GM12878 (cell line): ENCODE data around the gene NOS1. TPM values are rescaled to one million over a fixed set of nuclear protein-coding genes. Genes with fewer than 3 reads are reported as not detected.

ENCODE experiments used
- ATAC-seq: fragments of 200-7000 bp; cut with Tn5 transposase; 3 replicates; pipeline ENCODE4 v1.9.1; 2020; ENCODE audit warnings: mild to moderate bottlenecking, moderate library complexity
- BruUV-seq: library from RNA; stranded (reverse); fragments of 400-500 nt; replicated peaks from 2 replicates; lab custom pipeline; 2021; lab: Mats Ljungman, UMichigan
- CTCF ChIA-PET: fragments of 300-600 bp; sonication (Branson Sonifier 250); formaldehyde crosslinking; extraction: SDS; loops from one replicate; lab custom pipeline; 2021; ENCODE audit warnings: inconsistent platforms; lab: Yijun Ruan, JAX
- POLR2A ChIA-PET: fragments of 350-600 bp; formaldehyde crosslinking; extraction: SDS; loops from one replicate; lab custom pipeline; 2021; ENCODE audit warnings: inconsistent platforms; lab: Charles Lee
- RAD21 ChIA-PET: fragments of 300-600 bp; sonication (Branson Sonifier 250); formaldehyde crosslinking; loops from one replicate; lab custom pipeline; 2023; ENCODE audit warnings: antibody characterized with exemption; ENCODE audit not compliant: unreplicated experiment; lab: Charles Lee
- SMC1A ChIA-PET: fragments of 300-600 bp; sonication (Branson Sonifier 250); formaldehyde crosslinking; loops from one replicate; lab custom pipeline; 2023; ENCODE audit not compliant: unreplicated experiment, uncharacterized antibody; lab: Charles Lee
- DNase-seq: peaks from one replicate; pipeline ENCODE4 v3.0.0-alpha.2; 2011; ENCODE audit warnings: low read depth, low spot score
- FAIRE-seq: peaks from 3 replicates; lab custom pipeline; 2011; peaks lifted over from hg19 to GRCh38; lab: Jason Lieb, UNC
- H2AFZ ChIP-seq: 2 replicates; pipeline ENCODE4 v1.6.0; 2011; ENCODE audit warnings: low read depth, low read length, control low read depth; ENCODE audit not compliant: control insufficient read depth
- H3K27ac ChIP-seq: 2 replicates; pipeline ENCODE4 v1.5.1; 2011; ENCODE audit warnings: control low read depth; ENCODE audit not compliant: control insufficient read depth, insufficient read depth
- H3K27me3 ChIP-seq, 2 experiments: replicated peaks in 1 of 2; 2 replicates each; pipeline versions ENCODE4 v1.6.0 to v1.6.1; 2011; ENCODE audit warnings: low read length in 1 of 2; ENCODE audit not compliant: control insufficient read depth in 2 of 2, insufficient read depth in 2 of 2
- H3K36me3 ChIP-seq, 2 experiments: 2 replicates each; pipeline ENCODE4 v1.5.1; 2011; ENCODE audit warnings: low read length in 1 of 2; ENCODE audit not compliant: control insufficient read depth in 2 of 2, insufficient read depth in 2 of 2
- H3K4me1 ChIP-seq: 2 replicates; pipeline ENCODE4 v1.6.1; 2011; ENCODE audit warnings: mild to moderate bottlenecking, low read length, moderate library complexity, mixed read lengths; ENCODE audit not compliant: control insufficient read depth, insufficient read depth
- H3K4me2 ChIP-seq: 2 replicates; pipeline ENCODE4 v1.6.0; 2011; ENCODE audit warnings: control low read depth; ENCODE audit not compliant: control insufficient read depth, insufficient read depth
- H3K4me3 ChIP-seq: fragments of 200-600 bp; sonication (generic); 2 replicates; pipeline ENCODE4 v1.5.1; 2016
- H3K79me2 ChIP-seq: 2 replicates; pipeline ENCODE4 v1.6.0; 2011; ENCODE audit warnings: low read length; ENCODE audit not compliant: control insufficient read depth, insufficient read depth
- H3K9ac ChIP-seq: 2 replicates; pipeline ENCODE4 v1.8.0; 2011; ENCODE audit warnings: low read length, control low read depth, mixed read lengths; ENCODE audit not compliant: control insufficient read depth, insufficient read depth
- H3K9me3 ChIP-seq: replicated peaks from 3 replicates; pipeline ENCODE4 v1.5.1; 2011; ENCODE audit warnings: mild to moderate bottlenecking, low read length; ENCODE audit not compliant: control insufficient read depth, insufficient read depth
- H4K20me1 ChIP-seq: 2 replicates; pipeline ENCODE4 v1.6.0; 2011; ENCODE audit not compliant: control insufficient read depth, insufficient read depth
- CHD4 ChIP-seq: fragments of 200-600 bp; sonication (generic); IDR thresholded peaks from 2 replicates; pipeline ENCODE4 v1.6.1; 2016; ENCODE audit warnings: mild to moderate bottlenecking
- FOS ChIP-seq: IDR thresholded peaks from 3 replicates; pipeline ENCODE4 v1.6.1; 2011; ENCODE audit warnings: borderline replicate concordance; ENCODE audit not compliant: insufficient read length; ENCODE audit errors: extremely low read depth
- NR2C2 ChIP-seq: IDR thresholded peaks from 2 replicates; pipeline ENCODE4 v1.6.1; 2011; ENCODE audit warnings: borderline replicate concordance, low read depth; ENCODE audit not compliant: control insufficient read depth, insufficient read length
- NRF1 ChIP-seq: conservative IDR thresholded peaks from 2 replicates; pipeline ENCODE4 v1.6.1; 2011; ENCODE audit warnings: mild to moderate bottlenecking, low read depth, low read length, improper control_type of control experiment
- POLR2AphosphoS2 ChIP-seq: IDR thresholded peaks from 2 replicates; pipeline ENCODE4 v1.6.1; 2011; ENCODE audit warnings: low read depth, mild to moderate bottlenecking, low read length, improper control_type of control experiment, moderate library complexity
- RCOR1 ChIP-seq: conservative IDR thresholded peaks from 2 replicates; pipeline ENCODE4 v1.6.1; 2012; ENCODE audit warnings: low read depth, low read length, improper control_type of control experiment
- SP1 ChIP-seq: IDR thresholded peaks from one replicate; pipeline ENCODE4 v1.6.1; 2011; ENCODE audit warnings: low read depth, low read length
- SRF ChIP-seq, 2 experiments: IDR thresholded peaks; 2 replicates each; pipeline ENCODE4 v1.6.1; 2011; ENCODE audit warnings: low read depth in 2 of 2, low read length in 2 of 2, mild to moderate bottlenecking in 1 of 2, moderate library complexity in 1 of 2
- SUZ12 ChIP-seq: fragments of 200-600 bp; sonication (generic); IDR thresholded peaks from one replicate; pipeline ENCODE4 v1.6.1; 2018; ENCODE audit warnings: antibody characterized with exemption, mild to moderate bottlenecking; ENCODE audit not compliant: unreplicated experiment
- YY1 ChIP-seq: IDR thresholded peaks from 2 replicates; pipeline ENCODE4 v1.6.1; 2011; ENCODE audit warnings: low read depth, mild to moderate bottlenecking, low read length
- ZBED1 ChIP-seq: IDR thresholded peaks from 2 replicates; pipeline ENCODE4 v1.6.1; 2016; ENCODE audit warnings: borderline replicate concordance
- ZNF274 ChIP-seq: IDR thresholded peaks from one replicate; pipeline ENCODE4 v1.8.0; 2011; ENCODE audit not compliant: insufficient read length, insufficient read depth
- ZNF622 ChIP-seq: fragments of 450-650 bp; IDR thresholded peaks from 2 replicates; pipeline ENCODE4 v1.6.1; 2017; ENCODE audit warnings: mild to moderate bottlenecking, inconsistent platforms
- WGBS: methylation state at CpG from one replicate; pipeline ENCODE4 v1.1.6; 2016; ENCODE audit warnings: low lambda C conversion rate; ENCODE audit not compliant: insufficient replicate concordance, insufficient coverage; ENCODE audit errors: missing lambda C conversion rate; 5-methylcytosine and 5-hydroxymethylcytosine counted together
- in situ Hi-C: fragments of 300-500 bp; cut with MboI; formaldehyde crosslinking; loops from 9 replicates; pipeline ENCODE4 v1.14.3; 2018; ENCODE audit warnings: mixed read lengths
- intact Hi-C: fragments of 100-400 bp; cut with micrococcal nuclease; formaldehyde crosslinking; loops from one replicate; pipeline ENCODE4 v1.14.2; 2022; ENCODE audit not compliant: unreplicated experiment
- polyA plus RNA-seq, 11 experiments: library from polyadenylated mRNA; depleted of rRNA in 4 of 11; unstranded in 6 of 11; stranded (reverse) in 5 of 11; fragments of >200 nt; fragmentation: Nextera tagmentation in 4 of 11; fragmentation: Illumina TruSeq in 1 of 11; extraction: Ambion mirVana in 4 of 11; extraction: Trizol in 1 of 11; gene quantifications; 1 replicate in 1 of 11; 2 replicates in 10 of 11; pipeline versions ENCODE4 v1.2.1 to v1.2.3, GENCODE V29; 2011 to 2016; ENCODE audit warnings: inconsistent platforms in 2 of 11, missing spikeins in 2 of 11, low read depth in 1 of 11
- total RNA-seq, 4 experiments: library from RNA; depleted of rRNA in 3 of 4; stranded (reverse); fragments of >200 nt in 3 of 4; fragmentation: Illumina TruSeq in 1 of 4; extraction: Trizol in 1 of 4; gene quantifications; 2 replicates each; pipeline versions ENCODE4 v1.2.1 to v1.2.3, GENCODE V29; 2013 to 2021
- TF ChIP-seq, protein P1 (sequence below): IDR thresholded peaks from 2 replicates; pipeline ENCODE4 v1.6.1; 2012; ENCODE audit warnings: low read length, inconsistent platforms
- TF ChIP-seq, protein P2 (sequence below): IDR thresholded peaks from 2 replicates; pipeline ENCODE4 v1.6.1; 2012; ENCODE audit warnings: low read depth, low read length, improper control_type of control experiment
- TF ChIP-seq, protein P3 (sequence below): fragments of 450-650 bp; IDR thresholded peaks from 2 replicates; pipeline ENCODE4 v1.6.1; 2018; ENCODE audit warnings: mild to moderate bottlenecking, low read depth, moderate library complexity; ENCODE audit not compliant: partially characterized antibody

The NOS1 gene
- total and polyA plus RNA-seq, 10 of the 15 experiments (the other 5 are each of a cell fraction or from before 2014, with no cell fraction given) = under 0.01 to 0.04 (median 0.01) TPM; not detected in 7

DNA sequence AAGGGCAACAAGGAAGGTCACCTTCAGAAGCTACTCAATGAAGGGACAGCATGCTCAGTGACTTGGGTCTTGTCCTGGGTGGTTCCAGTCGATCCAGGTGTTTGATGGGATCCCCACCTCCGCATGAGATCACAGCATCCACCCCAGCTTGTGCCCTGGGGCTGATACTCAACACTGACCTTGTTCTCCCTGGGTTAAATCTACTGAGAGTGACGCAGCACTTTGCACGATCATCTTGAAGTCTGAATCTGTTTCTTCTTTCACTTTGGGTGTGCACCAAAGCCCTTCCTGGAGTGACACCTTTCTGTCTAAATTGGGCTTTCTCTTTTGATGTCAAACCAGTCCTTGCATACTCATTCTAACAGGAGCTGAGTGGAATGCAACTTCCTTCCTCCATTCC is 13.8 kb downstream of the NOS1 start:
- BruUV-seq = no TSS peak
- no peak overlapping the region for H3K4me3 ChIP-seq
- CTCF ChIA-PET = no interaction called here
- no peaks in the 10 kb centered on the region for H3K79me2 ChIP-seq
- H3K9me3 ChIP-seq = no peaks in the 10 kb centered on the region
- H3K36me3 ChIP-seq = no peaks in the 10 kb centered on the region
- 12% methylated on average over 4 of the region's 4 CpGs for WGBS
- in situ Hi-C loops (no loop called here), intact Hi-C loops (no loop called here)
- no peak overlapping the region for H3K27ac ChIP-seq
- TF ChIP-seq ZNF622 = no peak
- TF ChIP-seq, protein P1, sequence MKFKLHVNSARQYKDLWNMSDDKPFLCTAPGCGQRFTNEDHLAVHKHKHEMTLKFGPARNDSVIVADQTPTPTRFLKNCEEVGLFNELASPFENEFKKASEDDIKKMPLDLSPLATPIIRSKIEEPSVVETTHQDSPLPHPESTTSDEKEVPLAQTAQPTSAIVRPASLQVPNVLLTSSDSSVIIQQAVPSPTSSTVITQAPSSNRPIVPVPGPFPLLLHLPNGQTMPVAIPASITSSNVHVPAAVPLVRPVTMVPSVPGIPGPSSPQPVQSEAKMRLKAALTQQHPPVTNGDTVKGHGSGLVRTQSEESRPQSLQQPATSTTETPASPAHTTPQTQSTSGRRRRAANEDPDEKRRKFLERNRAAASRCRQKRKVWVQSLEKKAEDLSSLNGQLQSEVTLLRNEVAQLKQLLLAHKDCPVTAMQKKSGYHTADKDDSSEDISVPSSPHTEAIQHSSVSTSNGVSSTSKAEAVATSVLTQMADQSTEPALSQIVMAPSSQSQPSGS = no peak
- TF ChIP-seq CHD4 = no peak
- TF ChIP-seq SP1 = no peak
- no peak for TF ChIP-seq YY1
- TF ChIP-seq FOS = no peak
- TF ChIP-seq ZBED1 = no peak
- TF ChIP-seq RCOR1 = no peak
- TF ChIP-seq POLR2AphosphoS2 = no peak
- TF ChIP-seq, protein P2, sequence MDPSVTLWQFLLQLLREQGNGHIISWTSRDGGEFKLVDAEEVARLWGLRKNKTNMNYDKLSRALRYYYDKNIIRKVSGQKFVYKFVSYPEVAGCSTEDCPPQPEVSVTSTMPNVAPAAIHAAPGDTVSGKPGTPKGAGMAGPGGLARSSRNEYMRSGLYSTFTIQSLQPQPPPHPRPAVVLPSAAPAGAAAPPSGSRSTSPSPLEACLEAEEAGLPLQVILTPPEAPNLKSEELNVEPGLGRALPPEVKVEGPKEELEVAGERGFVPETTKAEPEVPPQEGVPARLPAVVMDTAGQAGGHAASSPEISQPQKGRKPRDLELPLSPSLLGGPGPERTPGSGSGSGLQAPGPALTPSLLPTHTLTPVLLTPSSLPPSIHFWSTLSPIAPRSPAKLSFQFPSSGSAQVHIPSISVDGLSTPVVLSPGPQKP = no peak
- TF ChIP-seq NR2C2 = no peak
- TF ChIP-seq SRF (IDR thresholded peaks at IDR 0.05; ENCODE audit: low read depth in 2 of 2, low read length in 2 of 2) = no peak
- no peak for TF ChIP-seq SUZ12
- TF ChIP-seq ZNF274 = no peak
- TF ChIP-seq NRF1 = no peak
- TF ChIP-seq, protein P3, sequence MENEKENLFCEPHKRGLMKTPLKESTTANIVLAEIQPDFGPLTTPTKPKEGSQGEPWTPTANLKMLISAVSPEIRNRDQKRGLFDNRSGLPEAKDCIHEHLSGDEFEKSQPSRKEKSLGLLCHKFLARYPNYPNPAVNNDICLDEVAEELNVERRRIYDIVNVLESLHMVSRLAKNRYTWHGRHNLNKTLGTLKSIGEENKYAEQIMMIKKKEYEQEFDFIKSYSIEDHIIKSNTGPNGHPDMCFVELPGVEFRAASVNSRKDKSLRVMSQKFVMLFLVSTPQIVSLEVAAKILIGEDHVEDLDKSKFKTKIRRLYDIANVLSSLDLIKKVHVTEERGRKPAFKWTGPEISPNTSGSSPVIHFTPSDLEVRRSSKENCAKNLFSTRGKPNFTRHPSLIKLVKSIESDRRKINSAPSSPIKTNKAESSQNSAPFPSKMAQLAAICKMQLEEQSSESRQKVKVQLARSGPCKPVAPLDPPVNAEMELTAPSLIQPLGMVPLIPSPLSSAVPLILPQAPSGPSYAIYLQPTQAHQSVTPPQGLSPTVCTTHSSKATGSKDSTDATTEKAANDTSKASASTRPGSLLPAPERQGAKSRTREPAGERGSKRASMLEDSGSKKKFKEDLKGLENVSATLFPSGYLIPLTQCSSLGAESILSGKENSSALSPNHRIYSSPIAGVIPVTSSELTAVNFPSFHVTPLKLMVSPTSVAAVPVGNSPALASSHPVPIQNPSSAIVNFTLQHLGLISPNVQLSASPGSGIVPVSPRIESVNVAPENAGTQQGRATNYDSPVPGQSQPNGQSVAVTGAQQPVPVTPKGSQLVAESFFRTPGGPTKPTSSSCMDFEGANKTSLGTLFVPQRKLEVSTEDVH = no peak
- ATAC-seq = no peak
- no peak overlapping the region for H3K9ac ChIP-seq
- POLR2A ChIA-PET = interaction anchor here (0.7 kb wide), 1 partner anchor 369 kb away, joined by 3 read pairs; no protein-coding TSS in a partner anchor
- H2AFZ ChIP-seq = no peak overlapping the region
- H3K4me2 ChIP-seq = no peak overlapping the region
- no peaks in the 10 kb centered on the region for H3K27me3 ChIP-seq
- SMC1A ChIA-PET = no interaction called here
- no peak for DNase-seq
- no peaks in the 10 kb centered on the region for H3K4me1 ChIP-seq
- RAD21 ChIA-PET = interaction anchor here (0.6 to 0.7 kb wide), 2 partner anchors 93 to 111 kb away, joined by 4 to 7 read pairs; no protein-coding TSS in a partner anchor
- no peaks in the 10 kb centered on the region for H4K20me1 ChIP-seq
- no peak for FAIRE-seq
